Measurements from ENCODE around the gene NR3C2.

NR3C2 gene

GRCh38 chr4:148426643-148427042, 15.6 kb downstream of the NR3C2 start:
- H3K4me3 ChIP-seq (ENCODE audit: low read depth, low read length): no peak overlapping the region
- DNase-seq (ENCODE audit: low read depth): no peak
- TF ChIP-seq CTCF (IDR thresholded peaks at IDR 0.05; ENCODE audit: insufficient read depth, low read depth, low read length, missing control alignments): no peak

GRCh38 chr4:148425327-148426110, 16.7 kb downstream of the NR3C2 start:
- H3K4me3 ChIP-seq (ENCODE audit: low read depth, low read length): no peak overlapping the region
- no peak for TF ChIP-seq CTCF (IDR thresholded peaks at IDR 0.05; ENCODE audit: insufficient read depth, low read depth, low read length, missing control alignments)
- no peak for DNase-seq (ENCODE audit: low read depth)

- TF ChIP-seq CTCF (IDR thresholded peaks at IDR 0.05; ENCODE audit: insufficient read depth, low read depth, low read length, missing control alignments): no peak
- H3K4me3 ChIP-seq (ENCODE audit: low read depth, low read length): no peak overlapping the region
- no peak for DNase-seq (ENCODE audit: low read depth)
Observed at GRCh38 chr4:148420397-148420796, 21.8 kb downstream of the NR3C2 start.

GRCh38 chr4:148415500-148415899, 26.7 kb downstream of the NR3C2 start:
- H3K4me3 ChIP-seq (ENCODE audit: low read depth, low read length): no peak overlapping the region
- no peak for DNase-seq (ENCODE audit: low read depth)
- TF ChIP-seq CTCF (IDR thresholded peaks at IDR 0.05; ENCODE audit: insufficient read depth, low read depth, low read length, missing control alignments): no peak

GRCh38 chr4:148412460-148412994, 29.7 kb downstream of the NR3C2 start:
- no peak for DNase-seq (ENCODE audit: low read depth)

GRCh38 chr4:148405161-148405893, 36.9 kb downstream of the NR3C2 start:
- no peak for TF ChIP-seq CTCF (IDR thresholded peaks at IDR 0.05; ENCODE audit: insufficient read depth, low read depth, low read length, missing control alignments)
- H3K4me3 ChIP-seq (ENCODE audit: low read depth, low read length): no peak overlapping the region
- no peak for DNase-seq (ENCODE audit: low read depth)

More at GRCh38 chr4:148412460-148412994, 29.7 kb downstream of the NR3C2 start:
- no peak for TF ChIP-seq CTCF (IDR thresholded peaks at IDR 0.05; ENCODE audit: insufficient read depth, low read depth, low read length, missing control alignments)
- no peak overlapping the region for H3K4me3 ChIP-seq (ENCODE audit: low read depth, low read length)
